HEK293 (cell line): ENCODE measurements around the gene PIK3AP1.

Experiments used
- CTCF ChIA-PET: fragments of 350-600 bp; formaldehyde crosslinking; extraction: SDS; loops from one replicate; lab custom pipeline; 2021; ENCODE audit warnings: antibody characterized with exemption; lab: Yijun Ruan, JAX
- POLR2A ChIA-PET: fragments of 300-600 bp; formaldehyde crosslinking; extraction: SDS; loops from one replicate; lab custom pipeline; 2020; ENCODE audit warnings: antibody characterized with exemption, inconsistent platforms; lab: Yijun Ruan, JAX
- H3K27ac ChIP-seq: fragments of 200-500 bp; sonication (Bioruptor generic); 2 replicates; pipeline ENCODE4 v1.5.1; 2014; ENCODE audit warnings: low read depth, low read length, control low read depth, inconsistent platforms; ENCODE audit errors: extremely low read depth
- H3K36me3 ChIP-seq, 2 experiments: fragments of 200-500 bp in 1 of 2; sonication (Bioruptor generic) in 1 of 2; 1 replicate in 1 of 2; 2 replicates in 1 of 2; pipeline ENCODE4 v1.5.1; 2014 to 2017; ENCODE audit warnings: inconsistent platforms in 2 of 2, low read length in 2 of 2; ENCODE audit not compliant: control insufficient read depth in 2 of 2, insufficient read depth in 1 of 2
- H3K4me1 ChIP-seq: fragments of 200-500 bp; sonication (Bioruptor generic); 2 replicates; pipeline ENCODE4 v1.5.1; 2014; ENCODE audit warnings: mild to moderate bottlenecking, low read length, inconsistent platforms; ENCODE audit not compliant: control insufficient read depth, insufficient read depth
- H3K4me3 ChIP-seq: 2 replicates; pipeline ENCODE4 v1.5.1; 2011; ENCODE audit warnings: low read depth, mild to moderate bottlenecking, control low read depth, low read length, moderate library complexity
- H3K9me3 ChIP-seq: fragments of 200-500 bp; sonication (Bioruptor generic); 2 replicates; pipeline ENCODE4 v1.5.1; 2014; ENCODE audit warnings: low read depth, low read length, inconsistent platforms; ENCODE audit not compliant: control insufficient read depth, insufficient read depth
- BCL11A ChIP-seq: fragments of 450-650 bp; formaldehyde crosslinking; IDR thresholded peaks from 2 replicates; pipeline ENCODE4 v1.5.1; 2016; ENCODE audit warnings: low read depth, missing biosample characterization, missing genetic modification characterization
- GFI1B ChIP-seq: fragments of 450-650 bp; formaldehyde crosslinking; IDR thresholded peaks from 2 replicates; pipeline ENCODE4 v1.5.1; 2016; ENCODE audit warnings: missing biosample characterization, missing genetic modification characterization
- GLI4 ChIP-seq: fragments of 450-650 bp; formaldehyde crosslinking; IDR thresholded peaks from 2 replicates; pipeline ENCODE4 v1.5.1; 2016; ENCODE audit warnings: missing biosample characterization, missing genetic modification characterization
- PBX3 ChIP-seq: sonication (generic); formaldehyde crosslinking; IDR thresholded peaks from 2 replicates; pipeline ENCODE4 v1.8.1; 2022; ENCODE audit warnings: mild to moderate bottlenecking, moderate library complexity, missing genetic modification reagents
- PRDM1 ChIP-seq: fragments of 450-650 bp; formaldehyde crosslinking; IDR thresholded peaks from 2 replicates; pipeline ENCODE4; 2016; ENCODE audit warnings: missing biosample characterization, missing genetic modification characterization
- PRDM6 ChIP-seq: fragments of 450-650 bp; formaldehyde crosslinking; IDR thresholded peaks from 2 replicates; pipeline ENCODE4 v1.5.1; 2017; ENCODE audit warnings: missing biosample characterization, missing genetic modification characterization
- RBAK ChIP-seq: fragments of 450-650 bp; formaldehyde crosslinking; IDR thresholded peaks from 2 replicates; pipeline ENCODE4 v1.5.1; 2016; ENCODE audit warnings: missing biosample characterization, missing genetic modification characterization
- SP7 ChIP-seq: fragments of 450-650 bp; formaldehyde crosslinking; IDR thresholded peaks from 2 replicates; pipeline ENCODE4 v1.5.1; 2016; ENCODE audit warnings: missing biosample characterization, missing genetic modification characterization
- ZBTB48 ChIP-seq: fragments of 450-650 bp; formaldehyde crosslinking; IDR thresholded peaks from 2 replicates; pipeline ENCODE4 v1.5.1; 2016; ENCODE audit warnings: missing biosample characterization, missing genetic modification characterization
- ZNF133 ChIP-seq: fragments of 450-650 bp; formaldehyde crosslinking; IDR thresholded peaks from 2 replicates; pipeline ENCODE4 v1.5.1; 2016; ENCODE audit warnings: missing biosample characterization, missing genetic modification characterization
- ZNF184 ChIP-seq: fragments of 450-650 bp; IDR thresholded peaks from 2 replicates; pipeline ENCODE4 v1.5.1; 2018; ENCODE audit warnings: missing biosample characterization, mild to moderate bottlenecking, missing genetic modification characterization
- ZNF19 ChIP-seq: fragments of 450-650 bp; formaldehyde crosslinking; IDR thresholded peaks from 2 replicates; pipeline ENCODE4; 2016; ENCODE audit warnings: missing biosample characterization, missing genetic modification characterization, low read depth
- ZNF2 ChIP-seq: fragments of 450-650 bp; formaldehyde crosslinking; IDR thresholded peaks from 2 replicates; pipeline ENCODE4 v1.5.1; 2016; ENCODE audit warnings: missing biosample characterization, missing genetic modification characterization
- ZNF211 ChIP-seq: fragments of 450-650 bp; formaldehyde crosslinking; IDR thresholded peaks from 2 replicates; pipeline ENCODE4 v1.5.1; 2016; ENCODE audit warnings: low read depth, missing biosample characterization, missing genetic modification characterization
- ZNF274 ChIP-seq, 2 experiments: fragments of 200-500 bp in 1 of 2; fragments of 450-650 bp in 1 of 2; sonication (Bioruptor generic) in 1 of 2; formaldehyde crosslinking in 1 of 2; IDR thresholded peaks; 2 replicates each; pipeline versions ENCODE4 v1.5.1 to v1.6.1; 2014 to 2016; ENCODE audit warnings: borderline replicate concordance in 1 of 2, inconsistent platforms in 1 of 2, low read length in 1 of 2, missing biosample characterization in 1 of 2, missing genetic modification characterization in 1 of 2
- ZNF48 ChIP-seq: fragments of 450-650 bp; formaldehyde crosslinking; IDR thresholded peaks from 2 replicates; pipeline ENCODE4 v1.5.1; 2016; ENCODE audit warnings: missing biosample characterization, missing genetic modification characterization
- ZNF596 ChIP-seq: fragments of 450-650 bp; IDR thresholded peaks from 2 replicates; pipeline ENCODE4 v1.5.0; 2018; ENCODE audit warnings: missing biosample characterization, mild to moderate bottlenecking, missing genetic modification characterization, moderate library complexity
- ZNF677 ChIP-seq: fragments of 450-650 bp; IDR thresholded peaks from 2 replicates; pipeline ENCODE4 v1.5.0; 2018; ENCODE audit warnings: missing biosample characterization, mild to moderate bottlenecking, missing genetic modification characterization, moderate library complexity
- ZNF768 ChIP-seq: fragments of 450-650 bp; formaldehyde crosslinking; IDR thresholded peaks from 2 replicates; pipeline ENCODE4 v1.5.1; 2018; ENCODE audit warnings: missing biosample characterization, mild to moderate bottlenecking, missing genetic modification characterization
- ZSCAN30 ChIP-seq: fragments of 450-650 bp; IDR thresholded peaks from 2 replicates; pipeline ENCODE4 v1.5.1; 2018; ENCODE audit warnings: missing biosample characterization, mild to moderate bottlenecking, missing genetic modification characterization, moderate library complexity
- TF ChIP-seq, protein P1 (sequence below): fragments of 450-650 bp; formaldehyde crosslinking; IDR thresholded peaks from 2 replicates; pipeline ENCODE4 v1.5.1; 2016; ENCODE audit warnings: missing biosample characterization, missing genetic modification characterization
- TF ChIP-seq, protein P2 (sequence below): fragments of 450-650 bp; formaldehyde crosslinking; IDR thresholded peaks from 2 replicates; pipeline ENCODE4 v1.5.1; 2017; ENCODE audit warnings: missing biosample characterization, missing genetic modification characterization

The PIK3AP1 gene

GRCh38 chr10:96570511-96570910, 149.8 kb downstream of the PIK3AP1 start:
- no peaks in the 10 kb centered on the region for H3K9me3 ChIP-seq
- H3K36me3 ChIP-seq, result peaks cover 9 to 19% of the 10 kb centered on the region in 2 experiments
- CTCF ChIA-PET, result interaction anchor here (0.7 kb wide), 1 partner anchor 577 kb away, joined by 3 read pairs; no protein-coding TSS in a partner anchor
- H3K4me3 ChIP-seq, result no peak overlapping the region
- no peak overlapping the region for H3K27ac ChIP-seq
- peaks cover 12% of the 10 kb centered on the region for H3K4me1 ChIP-seq
- no peak for TF ChIP-seq RBAK
- TF ChIP-seq PRDM6 (tag by site-specific recombination), result peak; percentile 60; the same call in 1 of the 2 replicates
- TF ChIP-seq ZNF596 (tag by site-specific recombination), result no peak
- TF ChIP-seq, protein P1, sequence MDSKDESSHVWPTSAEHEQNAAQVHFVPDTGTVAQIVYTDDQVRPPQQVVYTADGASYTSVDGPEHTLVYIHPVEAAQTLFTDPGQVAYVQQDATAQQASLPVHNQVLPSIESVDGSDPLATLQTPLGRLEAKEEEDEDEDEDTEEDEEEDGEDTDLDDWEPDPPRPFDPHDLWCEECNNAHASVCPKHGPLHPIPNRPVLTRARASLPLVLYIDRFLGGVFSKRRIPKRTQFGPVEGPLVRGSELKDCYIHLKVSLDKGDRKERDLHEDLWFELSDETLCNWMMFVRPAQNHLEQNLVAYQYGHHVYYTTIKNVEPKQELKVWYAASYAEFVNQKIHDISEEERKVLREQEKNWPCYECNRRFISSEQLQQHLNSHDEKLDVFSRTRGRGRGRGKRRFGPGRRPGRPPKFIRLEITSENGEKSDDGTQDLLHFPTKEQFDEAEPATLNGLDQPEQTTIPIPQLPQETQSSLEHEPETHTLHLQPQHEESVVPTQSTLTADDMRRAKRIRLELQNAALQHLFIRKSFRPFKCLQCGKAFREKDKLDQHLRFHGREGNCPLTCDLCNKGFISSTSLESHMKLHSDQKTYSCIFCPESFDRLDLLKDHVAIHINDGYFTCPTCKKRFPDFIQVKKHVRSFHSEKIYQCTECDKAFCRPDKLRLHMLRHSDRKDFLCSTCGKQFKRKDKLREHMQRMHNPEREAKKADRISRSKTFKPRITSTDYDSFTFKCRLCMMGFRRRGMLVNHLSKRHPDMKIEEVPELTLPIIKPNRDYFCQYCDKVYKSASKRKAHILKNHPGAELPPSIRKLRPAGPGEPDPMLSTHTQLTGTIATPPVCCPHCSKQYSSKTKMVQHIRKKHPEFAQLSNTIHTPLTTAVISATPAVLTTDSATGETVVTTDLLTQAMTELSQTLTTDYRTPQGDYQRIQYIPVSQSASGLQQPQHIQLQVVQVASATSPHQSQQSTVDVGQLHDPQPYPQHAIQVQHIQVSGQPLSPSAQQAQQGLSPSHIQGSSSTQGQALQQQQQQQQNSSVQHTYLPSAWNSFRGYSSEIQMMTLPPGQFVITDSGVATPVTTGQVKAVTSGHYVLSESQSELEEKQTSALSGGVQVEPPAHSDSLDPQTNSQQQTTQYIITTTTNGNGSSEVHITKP (tag by site-specific recombination), result peak; percentile 68
- no peak for TF ChIP-seq PBX3 (CRISPR knock-in tag)
- no peak for TF ChIP-seq ZBTB48 (tag by site-specific recombination)
- TF ChIP-seq ZNF274 (IDR thresholded peaks at IDR 0.05; ENCODE audit: low read length), result no peak
- no peak for TF ChIP-seq ZNF274 (tag by site-specific recombination; IDR thresholded peaks at IDR 0.05; ENCODE audit: borderline replicate concordance)
- POLR2A ChIA-PET, result no interaction called here

GRCh38 chr10:96568402-96568801, 151.9 kb downstream of the PIK3AP1 start:
- TF ChIP-seq ZNF2 (tag by site-specific recombination) (no peak), PRDM1 (peak; percentile 75)
- TF ChIP-seq, all 188 proteins: peak for 1
- peaks cover 12% of the 10 kb centered on the region for H3K4me1 ChIP-seq
- ChIA-PET CTCF (interaction anchor here (0.6 to 0.9 kb wide), 3 partner anchors 10 to 550 kb away, joined by 3 to 5 read pairs (median 3); no protein-coding TSS in a partner anchor), POLR2A (no interaction called here)
- no peaks in the 10 kb centered on the region for H3K9me3 ChIP-seq
- H3K27ac ChIP-seq, result no peak overlapping the region
- peaks cover 9 to 25% of the 10 kb centered on the region in 2 experiments for H3K36me3 ChIP-seq
- H3K4me3 ChIP-seq, result no peak overlapping the region

DNA sequence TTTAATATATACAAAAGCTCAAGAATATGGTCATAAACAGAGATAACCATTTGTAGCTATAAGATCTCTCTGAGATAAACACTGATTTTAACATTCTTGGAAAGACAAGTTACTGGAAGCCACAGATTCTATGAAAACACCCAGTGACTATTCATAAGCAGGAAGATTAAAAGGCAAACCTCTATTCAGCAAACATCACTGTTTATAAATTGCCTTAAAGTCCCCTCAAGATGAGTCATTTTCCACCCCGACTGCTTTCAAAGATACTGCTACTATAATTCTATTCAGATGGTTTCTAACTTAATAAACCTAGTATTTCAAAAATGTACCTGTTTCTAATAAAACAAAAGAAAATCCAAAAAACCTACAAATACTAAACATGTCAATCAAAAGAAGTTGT, 154.5 kb downstream of the PIK3AP1 start:
- POLR2A ChIA-PET, result no interaction called here
- H3K36me3 ChIP-seq, result peaks cover 12 to 41% of the 10 kb centered on the region in 2 experiments

More for the DNA sequence above, 154.5 kb downstream of the PIK3AP1 start:
- CTCF ChIA-PET, result interaction anchor here (0.6 to 0.7 kb wide), 2 partner anchors 21 to 75 kb away, joined by 3 to 4 read pairs; partner anchors contain the start of gene TM9SF3
- Histone ChIP-seq H3K4me1 (peaks cover 8% of the 10 kb centered on the region), H3K4me3 (no peak overlapping the region), H3K27ac (no peak overlapping the region), H3K9me3 (no peaks in the 10 kb centered on the region)
- TF ChIP-seq, protein P2, sequence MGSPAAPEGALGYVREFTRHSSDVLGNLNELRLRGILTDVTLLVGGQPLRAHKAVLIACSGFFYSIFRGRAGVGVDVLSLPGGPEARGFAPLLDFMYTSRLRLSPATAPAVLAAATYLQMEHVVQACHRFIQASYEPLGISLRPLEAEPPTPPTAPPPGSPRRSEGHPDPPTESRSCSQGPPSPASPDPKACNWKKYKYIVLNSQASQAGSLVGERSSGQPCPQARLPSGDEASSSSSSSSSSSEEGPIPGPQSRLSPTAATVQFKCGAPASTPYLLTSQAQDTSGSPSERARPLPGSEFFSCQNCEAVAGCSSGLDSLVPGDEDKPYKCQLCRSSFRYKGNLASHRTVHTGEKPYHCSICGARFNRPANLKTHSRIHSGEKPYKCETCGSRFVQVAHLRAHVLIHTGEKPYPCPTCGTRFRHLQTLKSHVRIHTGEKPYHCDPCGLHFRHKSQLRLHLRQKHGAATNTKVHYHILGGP, result peak; percentile 87
- TF ChIP-seq GFI1B (tag by site-specific recombination) (peak; percentile 60; the same call in 1 of the 2 replicates), GLI4 (tag by site-specific recombination) (no peak), ZNF677 (tag by site-specific recombination) (no peak), PRDM6 (tag by site-specific recombination) (peak; percentile 67), ZNF768 (tag by site-specific recombination) (no peak), ZNF48 (tag by site-specific recombination) (no peak), SP7 (tag by site-specific recombination) (0 out of 2 replicates have a peak, but pooled peaks have one; percentile 15), ZNF133 (tag by site-specific recombination) (no peak), BCL11A (tag by site-specific recombination) (no peak), ZNF211 (tag by site-specific recombination) (no peak), ZNF19 (tag by site-specific recombination) (no peak), ZSCAN30 (tag by site-specific recombination) (no peak), ZNF184 (0 out of 2 replicates have a peak, but pooled peaks have one; percentile 14)
